Loucy (cell line): Measurements from ENCODE around the gene KCNA10.

Experiments used
- CTCF ChIP-seq: fragments of 200-600 bp; sonication (generic); conservative IDR thresholded peaks from 2 replicates; pipeline ENCODE4 v1.5.1; 2014; ENCODE audit warnings: mild to moderate bottlenecking, antibody characterized with exemption, low read length
- EZH2phosphoT487 ChIP-seq: fragments of 200-600 bp; IDR thresholded peaks from 2 replicates; pipeline ENCODE4 v1.6.1; 2018; ENCODE audit warnings: antibody characterized with exemption, mild to moderate bottlenecking, moderate library complexity, borderline replicate concordance

GRCh38 chr1:110501488-110502132 is 17.4 kb downstream of the KCNA10 start:
- TF ChIP-seq CTCF (no peak), EZH2phosphoT487 (no peak)
